Fibroblast of mammary gland (primary cell): ENCODE data around the gene MALSU1.

Experiments used
- DNase-seq: peaks from one replicate; pipeline ENCODE4 v3.0.0-alpha.2; 2010; ENCODE audit warnings: low read depth
- H3K4me3 ChIP-seq: 2 replicates; pipeline ENCODE4 v1.5.1; 2011; ENCODE audit warnings: low read depth, mild to moderate bottlenecking, low read length, moderate library complexity; ENCODE audit not compliant: control insufficient read depth
- CTCF ChIP-seq: conservative IDR thresholded peaks from 2 replicates; pipeline ENCODE4 v1.5.1; 2011; ENCODE audit warnings: low read depth, low read length, inconsistent platforms; ENCODE audit not compliant: control insufficient read depth, insufficient read depth

MALSU1 gene

GRCh38 chr7:23337374-23337773 lies 38.2 kb downstream of the MALSU1 start:
- no peak for TF ChIP-seq CTCF
- no peak overlapping the region for H3K4me3 ChIP-seq
- DNase-seq = no peak

GRCh38 chr7:23338439-23338838 lies 39.3 kb downstream of the MALSU1 start:
- no peak for DNase-seq
- no peak for TF ChIP-seq CTCF
- no peak overlapping the region for H3K4me3 ChIP-seq

- no peak for DNase-seq
- H3K4me3 ChIP-seq = no peak overlapping the region
- no peak for TF ChIP-seq CTCF
These were observed 39.7 kb downstream of the MALSU1 start for GRCh38 chr7:23338863-23339262.

GRCh38 chr7:23341846-23342598 lies 42.9 kb downstream of the MALSU1 start:
- no peak overlapping the region for H3K4me3 ChIP-seq
- no peak for TF ChIP-seq CTCF
- peak; percentile 40 for DNase-seq

- no peak for DNase-seq
- TF ChIP-seq CTCF = no peak
- no peak overlapping the region for H3K4me3 ChIP-seq
These were observed 44.0 kb downstream of the MALSU1 start for GRCh38 chr7:23343102-23343501.

- no peak for DNase-seq
- H3K4me3 ChIP-seq = no peak overlapping the region
- no peak for TF ChIP-seq CTCF
These were observed 44.8 kb downstream of the MALSU1 start for GRCh38 chr7:23343806-23344475.
